Psoas muscle (tissue), 8 donors: ENCODE results near the gene VPS51. TPM values are rescaled to one million over a fixed set of nuclear protein-coding genes. Genes with fewer than 3 reads are reported as not detected.

Experiments
- ATAC-seq, 4 donors: fragments of 200-7000 bp; cut with Tn5 transposase; one replicate each; pipeline ENCODE4 v1.9.1; 2020; ENCODE audit warnings: moderate library complexity in 3 of 4, mild to moderate bottlenecking in 2 of 4
- DNase-seq, 2 donors: peaks; one replicate each; pipeline ENCODE4 v3.0.0-alpha.2; 2020
- H3K27ac ChIP-seq: fragments of 200-600 bp; one replicate; pipeline ENCODE4 v1.8.0; 2022
- H3K27me3 ChIP-seq, 3 donors: fragments of 200-600 bp in 1 of 3; one replicate each; pipeline versions ENCODE4 v1.6.1 to v1.8.0; 2013 to 2022; ENCODE audit warnings: low read length in 2 of 3, mild to moderate bottlenecking in 2 of 3, moderate library complexity in 1 of 3; ENCODE audit not compliant: insufficient read depth in 3 of 3
- H3K36me3 ChIP-seq, 2 donors: fragments of 200-600 bp in 1 of 2; one replicate each; pipeline versions ENCODE4 v1.6.1 to v1.8.0; 2013 to 2022; ENCODE audit warnings: low read depth in 1 of 2, mild to moderate bottlenecking in 1 of 2, moderate library complexity in 1 of 2; ENCODE audit not compliant: insufficient read depth in 1 of 2
- H3K4me1 ChIP-seq: fragments of 200-600 bp; one replicate; pipeline ENCODE4 v1.8.0; 2022
- H3K4me3 ChIP-seq: fragments of 200-600 bp; one replicate; pipeline ENCODE4 v1.8.0; 2022; ENCODE audit warnings: mild to moderate bottlenecking
- H3K9me3 ChIP-seq: fragments of 200-600 bp; one replicate; pipeline ENCODE4 v1.8.0; 2022
- WGBS, 3 donors: extraction: QIAGEN DNeasy Blood & Tissue Kit; methylation state at CpG; one replicate each; pipeline versions ENCODE4 v1.1.6 to v1.1.7; 2013; 5-methylcytosine and 5-hydroxymethylcytosine counted together
- intact Hi-C, 2 donors: fragments of 100-400 bp; cut with DNase I; formaldehyde crosslinking; loops; one replicate each; pipeline versions ENCODE4 v1.11.0 to v1.14.2; 2022
- polyA plus RNA-seq, 3 donors: library from polyadenylated mRNA; stranded (reverse); fragments of 200-250 nt; gene quantifications; one replicate each; pipeline ENCODE4 v1.2.3, GENCODE V29; 2013
- total RNA-seq, 4 donors: library from RNA; stranded (reverse); fragmentation: NEBNext Ultra II Directional in 2 of 4; extraction: Animal tissue kit (Norgen Biotek cat#: 25700) in 2 of 4; gene quantifications; one replicate each; pipeline versions ENCODE4 v1.2.1 to v1.2.4, GENCODE V29; 2021 to 2023
- TF ChIP-seq, protein P1 (sequence below): fragments of 200-600 bp; IDR thresholded peaks from one replicate; pipeline ENCODE4 v1.8.0; 2022; ENCODE audit warnings: antibody characterized with exemption
- donor health status: healthy with polysubstance abuse.
- donor health status: DM: no; HTN: no; CAD: no; lungs with moderate emphysema.
- donor health status: Bipolar disorder and iron deficiency.
- donor health status: healthy.
- donor health status: DM: yes; HTN: yes; CAD: no.
- donor health status: DM: no; HTN: no; CAD: no.
- donor health status: DM: no; HTN: no; CAD: no.
- donor health status: DM: yes; HTN: yes; CAD: no.

VPS51 gene
- total and polyA plus RNA-seq, 7 donors, result 60.3 to 110 (median 90.5) TPM

DNA sequence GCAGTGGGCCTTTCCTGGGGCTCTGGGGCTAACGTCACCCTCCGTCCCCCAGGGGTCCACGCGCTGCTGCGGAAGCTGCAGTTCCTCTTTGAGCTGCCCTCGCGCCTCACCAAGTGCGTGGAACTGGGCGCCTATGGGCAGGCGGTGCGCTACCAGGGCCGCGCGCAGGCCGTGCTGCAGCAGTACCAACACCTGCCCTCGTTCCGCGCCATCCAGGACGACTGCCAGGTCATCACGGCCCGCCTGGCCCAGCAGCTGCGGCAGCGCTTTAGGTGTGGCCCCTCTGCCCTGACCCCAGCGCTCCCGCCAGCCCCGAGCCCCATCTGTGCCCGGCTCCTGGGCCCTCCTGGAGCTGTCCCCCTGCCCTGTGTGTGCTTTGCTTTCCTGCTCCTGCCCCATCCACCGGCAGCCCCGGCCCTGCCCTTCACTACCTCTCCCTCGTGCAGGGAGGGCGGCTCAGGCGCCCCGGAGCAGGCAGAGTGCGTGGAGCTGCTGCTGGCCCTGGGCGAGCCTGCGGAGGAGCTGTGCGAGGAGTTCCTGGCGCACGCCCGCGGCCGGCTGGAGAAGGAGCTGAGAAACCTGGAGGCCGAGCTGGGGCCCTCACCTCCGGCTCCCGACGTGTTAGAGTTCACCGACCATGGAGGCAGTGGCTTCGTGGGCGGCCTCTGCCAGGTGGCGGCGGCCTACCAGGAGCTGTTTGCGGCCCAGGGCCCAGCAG is 11.9 kb downstream of the VPS51 start:
- 93 to 95% (median 93%) methylated on average over 48 to 52 of the region's 52 CpGs for WGBS, 3 donors
- Histone ChIP-seq H3K27ac (no peak overlapping the region), H3K4me3 (no peak overlapping the region), H3K27me3 (no peaks in the 10 kb centered on the region), H3K4me1 (peaks cover 18% of the 10 kb centered on the region), H3K36me3 (peaks cover 0 to 41% of the 10 kb centered on the region in 2 donors), H3K9me3 (no peaks in the 10 kb centered on the region)
- TF ChIP-seq, protein P1, sequence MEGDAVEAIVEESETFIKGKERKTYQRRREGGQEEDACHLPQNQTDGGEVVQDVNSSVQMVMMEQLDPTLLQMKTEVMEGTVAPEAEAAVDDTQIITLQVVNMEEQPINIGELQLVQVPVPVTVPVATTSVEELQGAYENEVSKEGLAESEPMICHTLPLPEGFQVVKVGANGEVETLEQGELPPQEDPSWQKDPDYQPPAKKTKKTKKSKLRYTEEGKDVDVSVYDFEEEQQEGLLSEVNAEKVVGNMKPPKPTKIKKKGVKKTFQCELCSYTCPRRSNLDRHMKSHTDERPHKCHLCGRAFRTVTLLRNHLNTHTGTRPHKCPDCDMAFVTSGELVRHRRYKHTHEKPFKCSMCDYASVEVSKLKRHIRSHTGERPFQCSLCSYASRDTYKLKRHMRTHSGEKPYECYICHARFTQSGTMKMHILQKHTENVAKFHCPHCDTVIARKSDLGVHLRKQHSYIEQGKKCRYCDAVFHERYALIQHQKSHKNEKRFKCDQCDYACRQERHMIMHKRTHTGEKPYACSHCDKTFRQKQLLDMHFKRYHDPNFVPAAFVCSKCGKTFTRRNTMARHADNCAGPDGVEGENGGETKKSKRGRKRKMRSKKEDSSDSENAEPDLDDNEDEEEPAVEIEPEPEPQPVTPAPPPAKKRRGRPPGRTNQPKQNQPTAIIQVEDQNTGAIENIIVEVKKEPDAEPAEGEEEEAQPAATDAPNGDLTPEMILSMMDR, result no peak
- ATAC-seq (no peak), DNase-seq (no peak)
- intact Hi-C loops, result no loop called here

- 87 to 94% (median 87%) methylated on average over 38 of the region's 38 CpGs for WGBS, 3 donors
- Histone ChIP-seq H3K27ac (no peak overlapping the region), H3K36me3 (peaks cover 0 to 41% of the 10 kb centered on the region in 2 donors), H3K4me3 (no peak overlapping the region), H3K9me3 (no peaks in the 10 kb centered on the region), H3K4me1 (peaks cover 20% of the 10 kb centered on the region), H3K27me3 (no peaks in the 10 kb centered on the region)
- no peak for DNase-seq
- TF ChIP-seq, protein P1, result no peak
- intact Hi-C loops, result no loop called here
- no peak for ATAC-seq
These were observed 12.6 kb downstream of the VPS51 start for GRCh38 chr11:65108469-65109123.

- Histone ChIP-seq H3K27me3 (no peaks in the 10 kb centered on the region), H3K4me3 (no peak overlapping the region), H3K36me3 (peaks cover 0 to 41% of the 10 kb centered on the region in 2 donors), H3K4me1 (peaks cover 18% of the 10 kb centered on the region), H3K9me3 (no peaks in the 10 kb centered on the region), H3K27ac (no peak overlapping the region)
- DNase-seq, result no peak
- TF ChIP-seq, protein P1, result no peak
- no peak for ATAC-seq
- WGBS, 3 donors, result 86 to 87% (median 86%) methylated on average over 36 of the region's 36 CpGs
- intact Hi-C loops, result loop anchor here (2.0 to 10.0 kb wide), 3 partner anchors 71 to 265 kb away; partner anchors contain the start of genes ARL2 (in 1 of the 2), CAPN1 (in 1 of the 2) and CDC42BPG (in 1 of the 2)
These were observed 13.5 kb downstream of the VPS51 start for GRCh38 chr11:65109231-65110198.

- 14 to 16% (median 15%) methylated on average over 17 to 18 of the region's 18 CpGs for WGBS, 3 donors
These were observed 14.4 kb downstream of the VPS51 start for GRCh38 chr11:65110354-65110861.

More at GRCh38 chr11:65110354-65110861, 14.4 kb downstream of the VPS51 start:
- intact Hi-C loops, result loop anchor here (2.0 to 10.0 kb wide), 3 partner anchors 70 to 266 kb away; partner anchors contain the start of genes ARL2 (in 1 of the 2), CAPN1 (in 1 of the 2) and CDC42BPG (in 1 of the 2)
- Histone ChIP-seq H3K27ac (peak overlapping the region; percentile 46), H3K4me1 (peaks cover 17% of the 10 kb centered on the region), H3K27me3 (no peaks in the 10 kb centered on the region), H3K36me3 (peaks cover 0 to 35% of the 10 kb centered on the region in 2 donors), H3K4me3 (no peak overlapping the region), H3K9me3 (no peaks in the 10 kb centered on the region)
- TF ChIP-seq, protein P1, result peak; percentile 100
- peak; percentile 85 to 91 for DNase-seq
- ATAC-seq, result peak; percentile 51 to 66 (median 58)
